SK-N-SH treated with all-trans-retinoic acid at 6 μM for 48 hours (cell line): ENCODE results near the gene CCDC154.

Source experiments
- ARNTL ChIP-seq: fragments of 450-650 bp; formaldehyde crosslinking; IDR thresholded peaks from 2 replicates; pipeline ENCODE4 v1.5.0; 2020; ENCODE audit warnings: low read depth, mild to moderate bottlenecking, moderate library complexity, borderline replicate concordance
- CSRNP3 ChIP-seq: fragments of 250-450 bp; sonication (Bioruptor Pico); IDR thresholded peaks from 2 replicates; pipeline ENCODE4 v1.5.1; 2021; ENCODE audit warnings: mild to moderate bottlenecking, moderate library complexity
- ISL1 ChIP-seq: fragments of 250-450 bp; sonication (Bioruptor Pico); IDR thresholded peaks from 2 replicates; pipeline ENCODE4 v2.1.2; 2022; ENCODE audit warnings: mild to moderate bottlenecking, moderate library complexity
- OSR1 ChIP-seq: fragments of 250-450 bp; sonication (Bioruptor Pico); IDR thresholded peaks from 2 replicates; pipeline ENCODE4 v1.8.0; 2022; ENCODE audit warnings: moderate library complexity, mild to moderate bottlenecking, inconsistent platforms
- POU6F1 ChIP-seq: fragments of 250-450 bp; sonication (Bioruptor Pico); IDR thresholded peaks from 2 replicates; pipeline ENCODE4 v1.8.0; 2021; ENCODE audit warnings: low read depth, mild to moderate bottlenecking, moderate library complexity, borderline replicate concordance
- RARB ChIP-seq: fragments of 250-450 bp; sonication (Bioruptor Pico); IDR thresholded peaks from 2 replicates; pipeline ENCODE4 v1.8.0; 2021; ENCODE audit warnings: mild to moderate bottlenecking, moderate library complexity
- TCF4 ChIP-seq: fragments of 250-450 bp; sonication (Bioruptor Pico); IDR thresholded peaks from 2 replicates; pipeline ENCODE4 v1.8.0; 2021; ENCODE audit warnings: mild to moderate bottlenecking, moderate library complexity, borderline replicate concordance
- TSHZ2 ChIP-seq: fragments of 250-450 bp; sonication (Bioruptor Pico); IDR thresholded peaks from 2 replicates; pipeline ENCODE4 v1.5.0; 2020; ENCODE audit warnings: mild to moderate bottlenecking, moderate library complexity
- ZC3H10 ChIP-seq: fragments of 250-450 bp; sonication (Bioruptor Pico); IDR thresholded peaks from 2 replicates; pipeline ENCODE4 v1.5.1; 2021; ENCODE audit warnings: mild to moderate bottlenecking, moderate library complexity
- ZFP3 ChIP-seq: fragments of 250-450 bp; sonication (Bioruptor Pico); IDR thresholded peaks from 2 replicates; pipeline ENCODE4 v1.5.0; 2020; ENCODE audit warnings: mild to moderate bottlenecking, moderate library complexity
- ZFP30 ChIP-seq: fragments of 450-650 bp; formaldehyde crosslinking; IDR thresholded peaks from 2 replicates; pipeline ENCODE4 v1.5.0; 2022; ENCODE audit warnings: mild to moderate bottlenecking, moderate library complexity
- ZNF565 ChIP-seq: fragments of 450-650 bp; formaldehyde crosslinking; conservative IDR thresholded peaks from 2 replicates; pipeline ENCODE4 v1.5.0; 2020; ENCODE audit warnings: low read depth, mild to moderate bottlenecking, moderate library complexity
- ZNF70 ChIP-seq: fragments of 450-650 bp; formaldehyde crosslinking; IDR thresholded peaks from 2 replicates; pipeline ENCODE4 v1.5.0; 2020; ENCODE audit warnings: mild to moderate bottlenecking, moderate library complexity

GRCh38 chr16:1466054-1466453, 21.7 kb upstream of the CCDC154 start:
- TF ChIP-seq ARNTL (CRISPR knock-in tag) (no peak), TCF4 (CRISPR knock-in tag) (no peak), ZC3H10 (CRISPR knock-in tag) (no peak), POU6F1 (CRISPR knock-in tag) (no peak), OSR1 (CRISPR knock-in tag) (no peak), ZNF565 (CRISPR knock-in tag) (no peak), CSRNP3 (CRISPR knock-in tag) (no peak), ISL1 (CRISPR knock-in tag) (no peak), ZNF70 (CRISPR knock-in tag) (no peak), TSHZ2 (CRISPR knock-in tag) (no peak), ZFP30 (CRISPR knock-in tag) (no peak), RARB (CRISPR knock-in tag) (no peak), ZFP3 (CRISPR knock-in tag) (no peak)
